RWPE1 (cell line): ENCODE results near the gene ARMCX1.
"Not testable (repeated sequence)": the region's sequence is repeated elsewhere in the genome, so short reads cannot be mapped to it uniquely, and the experiment has no call there.

Experiments used
- CTCF ChIA-PET: fragments of 350-600 bp; sonication (Branson Sonifier 250); formaldehyde crosslinking; extraction: SDS; loops from one replicate; lab custom pipeline; 2021; lab: Yijun Ruan, JAX
- POLR2A ChIA-PET: fragments of 400-600 bp; formaldehyde crosslinking; extraction: SDS; loops from one replicate; lab custom pipeline; 2020; ENCODE audit warnings: antibody characterized with exemption; ENCODE audit not compliant: low non-redundant PET; lab: Yijun Ruan, JAX
- DNase-seq: peaks from one replicate; pipeline ENCODE4 v3.0.0; 2012; ENCODE audit warnings: low spot score
- H3K27ac ChIP-seq: fragments of 450-650 bp; 2 replicates; pipeline ENCODE4 v1.5.1; 2017
- CTCF ChIP-seq: fragments of 450-650 bp; conservative IDR thresholded peaks from 2 replicates; pipeline ENCODE4 v1.5.1; 2017; ENCODE audit warnings: low read depth, mild to moderate bottlenecking

Gene ARMCX1

GRCh38 chrX:101550362-101550750, at the start of gene ARMCX1:
ARMCX1 (plus strand) TSS chrX:101550547; CDS start chrX:101552931, 2,384 bp downstream.
- CTCF ChIA-PET = no interaction called here

GRCh38 chrX:101502929-101503328, 47.4 kb upstream of the ARMCX1 start:
- POLR2A ChIA-PET, CTCF ChIA-PET, H3K27ac ChIP-seq, DNase-seq: not testable (repeated sequence)

More at GRCh38 chrX:101550362-101550750, at the start of gene ARMCX1:
- no peak for TF ChIP-seq CTCF
- peak; percentile 15 for DNase-seq
- POLR2A ChIA-PET = no interaction called here
- H3K27ac ChIP-seq = peak within 1 kb of the TSS; percentile 69

- CTCF ChIA-PET = no interaction called here
- TF ChIP-seq CTCF = no peak
These were observed 43.0 kb upstream of the ARMCX1 start for GRCh38 chrX:101507372-101507771.

GRCh38 chrX:101507986-101508385, 42.4 kb upstream of the ARMCX1 start:
- H3K27ac ChIP-seq = no peak overlapping the region
- DNase-seq = no peak
- POLR2A ChIA-PET = no interaction called here
- no peak for TF ChIP-seq CTCF
- CTCF ChIA-PET = no interaction called here

More at GRCh38 chrX:101507372-101507771, 43.0 kb upstream of the ARMCX1 start:
- DNase-seq = peak; percentile 24
- no peak overlapping the region for H3K27ac ChIP-seq
- POLR2A ChIA-PET = no interaction called here

GRCh38 chrX:101530944-101531343, 19.4 kb upstream of the ARMCX1 start:
- no peak for TF ChIP-seq CTCF
- no peak overlapping the region for H3K27ac ChIP-seq
- POLR2A ChIA-PET = no interaction called here
- no peak for DNase-seq
- CTCF ChIA-PET = no interaction called here

GRCh38 chrX:101539116-101539515, 11.2 kb upstream of the ARMCX1 start:
- TF ChIP-seq CTCF = no peak
- DNase-seq = no peak
- H3K27ac ChIP-seq = no peak overlapping the region
- ChIA-PET CTCF (no interaction called here), POLR2A (no interaction called here)

GRCh38 chrX:101550751-101551379, 518 bp downstream of the ARMCX1 start:
- no peak for TF ChIP-seq CTCF
- POLR2A ChIA-PET = no interaction called here
- CTCF ChIA-PET = no interaction called here
- peak overlapping the region; percentile 69 for H3K27ac ChIP-seq
- DNase-seq = peak; percentile 19
